Posterior vena cava (tissue), 2 donors: ENCODE data around the gene NUDT3. TPM values are rescaled to one million over a fixed set of nuclear protein-coding genes. Genes with fewer than 3 reads are reported as not detected.
"Not testable (repeated sequence)": the region's sequence is repeated elsewhere in the genome, so short reads cannot be mapped to it uniquely, and the experiment has no call there.

ENCODE experiments used
- DNase-seq: peaks from one replicate; pipeline ENCODE4 v3.0.0-alpha.2; 2020; ENCODE audit warnings: low spot score
- intact Hi-C, 2 donors: fragments of 100-400 bp; cut with DNase I; formaldehyde crosslinking; loops; one replicate each; pipeline versions ENCODE4 v1.14.1 to v1.14.2; 2022 to 2023
- total RNA-seq, 2 donors: library from RNA; stranded (reverse); fragmentation: NEBNext Ultra II Directional; extraction: Animal tissue kit (Norgen Biotek cat#: 25700); gene quantifications; one replicate each; pipeline ENCODE4 v1.2.1, GENCODE V29; 2021
- donor health status: DM: yes; HTN: yes; CAD: no.
- donor health status: DM: yes; HTN: yes; CAD: no.

The NUDT3 gene
- total RNA-seq, 2 donors from 2014 or later = 41.9 to 49.9 TPM

DNA sequence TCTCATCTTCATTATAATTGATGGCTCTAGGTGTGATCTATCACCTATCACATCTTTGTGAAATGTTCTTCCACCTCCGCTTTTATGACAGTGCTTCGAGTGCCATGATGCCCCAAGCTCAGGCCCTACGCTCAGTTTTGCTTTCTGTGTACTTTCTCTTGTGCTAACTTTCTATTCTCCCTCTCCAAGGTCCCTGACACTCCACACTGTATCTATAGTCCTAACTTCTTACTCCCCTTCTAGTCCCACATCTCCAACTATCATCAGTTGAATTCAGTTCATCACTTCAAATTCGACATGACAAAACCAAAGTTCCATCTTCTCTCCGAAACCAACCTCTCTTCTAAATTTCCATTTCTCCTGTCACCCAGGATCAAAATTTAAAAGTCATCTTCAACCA lies 16.6 kb downstream of the NUDT3 start:
- intact Hi-C loops = no loop called here
- DNase-seq = no peak

DNA sequence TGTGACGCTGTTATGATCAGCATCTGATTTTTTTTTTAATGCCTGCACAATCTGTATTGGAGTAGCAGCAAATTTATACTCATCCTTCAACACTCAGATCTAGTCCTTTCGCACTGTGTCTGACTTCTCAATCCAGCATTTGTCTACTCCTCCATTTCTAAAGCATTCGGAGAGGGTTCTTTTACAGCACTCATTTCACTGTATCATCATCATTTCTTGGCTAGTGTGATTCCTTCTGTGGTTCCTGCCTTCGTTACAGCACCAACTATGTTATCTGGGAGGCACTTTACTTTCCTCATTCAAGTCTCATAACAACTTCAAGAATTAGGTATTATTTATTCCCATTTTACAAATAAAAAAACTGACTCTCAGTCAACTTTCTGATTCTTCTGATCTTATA lies 18.0 kb downstream of the NUDT3 start:
- intact Hi-C loops = no loop called here
- DNase-seq = no peak

DNA sequence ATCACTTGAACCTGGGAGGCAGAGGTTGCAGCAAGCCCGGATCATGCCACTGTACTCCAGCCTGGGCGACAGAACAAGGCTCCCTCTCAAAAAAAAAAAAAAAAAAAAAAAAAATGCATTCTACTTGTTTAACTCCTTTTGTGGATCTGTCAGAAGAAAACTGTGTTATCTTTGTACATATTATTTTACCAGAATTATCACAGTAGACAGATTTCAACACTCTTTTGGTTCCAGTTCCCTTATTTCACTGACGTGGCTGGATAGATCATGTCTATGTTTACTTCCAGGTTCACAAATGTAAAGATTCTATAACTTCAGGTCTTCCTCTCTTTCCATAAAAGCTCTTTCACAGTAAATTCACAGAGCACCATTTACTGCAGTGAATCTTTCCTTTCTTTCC lies 18.4 kb downstream of the NUDT3 start:
- no peak for DNase-seq
- intact Hi-C loops = no loop called here

DNA sequence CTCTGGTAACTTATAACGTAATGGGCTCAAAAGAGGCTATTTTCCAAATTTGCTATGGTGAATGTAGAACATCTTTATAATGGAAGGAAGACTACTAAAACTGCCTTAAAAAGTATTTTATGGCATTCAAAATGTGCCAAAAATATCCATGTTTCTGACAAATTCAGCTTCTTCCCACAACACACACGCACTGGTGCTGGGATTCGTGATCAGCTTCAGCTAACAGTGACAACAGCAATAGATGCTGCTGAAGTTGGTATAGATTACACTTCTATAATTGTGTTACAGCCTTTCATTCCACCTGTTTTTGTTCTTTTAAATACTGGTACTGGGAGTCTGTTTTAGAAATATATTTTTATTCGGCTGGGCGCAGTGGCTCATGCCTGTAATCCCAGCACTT lies 19.0 kb downstream of the NUDT3 start:
- intact Hi-C loops = no loop called here

DNA sequence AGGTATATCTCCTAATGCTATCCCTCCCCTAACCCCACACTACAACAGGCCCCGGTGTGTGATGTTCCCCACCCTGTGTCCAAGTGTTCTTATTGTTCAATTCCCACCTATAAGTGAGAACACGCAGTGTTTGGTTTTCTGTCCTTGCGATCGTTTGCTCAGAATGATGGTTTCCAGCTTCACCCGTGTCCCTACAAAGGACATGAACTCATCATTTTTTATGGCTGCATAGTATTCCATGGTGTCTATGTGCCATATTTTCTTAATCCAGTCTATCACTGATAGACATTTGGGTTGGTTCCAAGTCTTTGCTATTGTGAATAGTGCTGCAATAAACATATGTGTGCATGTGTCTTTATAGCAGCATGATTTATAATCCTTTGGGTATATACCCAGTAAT lies 20.6 kb downstream of the NUDT3 start:
- intact Hi-C loops, DNase-seq: not testable (repeated sequence)

More for the DNA sequence above, 19.0 kb downstream of the NUDT3 start:
- DNase-seq = no peak

DNA sequence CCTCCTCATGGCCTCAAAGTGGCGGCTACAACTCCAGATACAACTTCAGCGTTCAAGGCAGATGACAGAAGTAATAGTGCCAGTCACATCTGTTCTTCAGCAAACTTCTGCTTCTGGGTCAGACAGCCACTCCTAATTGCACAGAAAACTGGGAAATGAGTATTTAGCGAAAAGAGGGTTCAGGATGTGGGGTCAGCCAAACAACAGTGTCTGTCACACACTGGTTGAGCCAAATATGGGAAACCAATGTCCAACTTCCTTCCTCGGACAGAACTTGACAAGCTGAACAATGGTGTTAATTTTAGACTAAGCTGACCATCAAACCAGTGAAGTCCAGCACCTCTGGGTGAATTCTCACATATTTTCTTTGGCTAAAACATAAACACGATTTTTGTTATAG lies 22.1 kb downstream of the NUDT3 start:
- DNase-seq = no peak

DNA sequence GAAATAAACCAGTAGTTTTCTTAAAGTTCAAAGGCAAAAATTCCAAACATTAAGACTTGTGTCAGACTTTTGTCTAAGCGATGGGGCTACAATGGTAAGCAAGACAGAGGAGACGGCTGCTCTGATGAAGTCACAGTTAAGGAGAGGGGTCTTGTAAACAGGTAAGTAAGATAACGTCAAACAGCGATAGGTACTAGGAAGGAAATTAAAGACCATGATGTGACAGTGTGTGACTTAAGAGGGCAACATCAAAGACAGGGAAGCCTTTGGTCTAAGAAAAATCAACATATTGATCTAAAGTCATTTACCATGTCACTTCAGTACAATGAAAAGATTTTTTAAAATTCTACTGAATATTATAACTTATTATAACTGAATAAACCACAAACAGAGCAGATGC lies 23.1 kb downstream of the NUDT3 start:
- DNase-seq = no peak
- intact Hi-C loops = no loop called here

More for the DNA sequence above, 22.1 kb downstream of the NUDT3 start:
- intact Hi-C loops = no loop called here

DNA sequence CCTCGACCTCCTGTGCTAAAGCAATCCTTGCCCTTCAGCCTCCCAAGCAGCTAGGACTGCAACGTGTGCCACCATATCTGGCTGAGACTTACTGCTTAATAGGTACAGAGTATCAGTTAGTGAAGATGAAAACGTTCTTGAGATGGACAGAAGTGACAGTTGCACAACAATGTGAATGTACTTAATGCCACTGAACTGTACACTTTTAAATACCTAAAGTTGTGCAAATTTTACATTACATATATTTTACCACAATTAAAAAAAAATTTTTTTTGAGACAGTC lies 25.9 kb downstream of the NUDT3 start:
- DNase-seq = no peak
- intact Hi-C loops = no loop called here

DNA sequence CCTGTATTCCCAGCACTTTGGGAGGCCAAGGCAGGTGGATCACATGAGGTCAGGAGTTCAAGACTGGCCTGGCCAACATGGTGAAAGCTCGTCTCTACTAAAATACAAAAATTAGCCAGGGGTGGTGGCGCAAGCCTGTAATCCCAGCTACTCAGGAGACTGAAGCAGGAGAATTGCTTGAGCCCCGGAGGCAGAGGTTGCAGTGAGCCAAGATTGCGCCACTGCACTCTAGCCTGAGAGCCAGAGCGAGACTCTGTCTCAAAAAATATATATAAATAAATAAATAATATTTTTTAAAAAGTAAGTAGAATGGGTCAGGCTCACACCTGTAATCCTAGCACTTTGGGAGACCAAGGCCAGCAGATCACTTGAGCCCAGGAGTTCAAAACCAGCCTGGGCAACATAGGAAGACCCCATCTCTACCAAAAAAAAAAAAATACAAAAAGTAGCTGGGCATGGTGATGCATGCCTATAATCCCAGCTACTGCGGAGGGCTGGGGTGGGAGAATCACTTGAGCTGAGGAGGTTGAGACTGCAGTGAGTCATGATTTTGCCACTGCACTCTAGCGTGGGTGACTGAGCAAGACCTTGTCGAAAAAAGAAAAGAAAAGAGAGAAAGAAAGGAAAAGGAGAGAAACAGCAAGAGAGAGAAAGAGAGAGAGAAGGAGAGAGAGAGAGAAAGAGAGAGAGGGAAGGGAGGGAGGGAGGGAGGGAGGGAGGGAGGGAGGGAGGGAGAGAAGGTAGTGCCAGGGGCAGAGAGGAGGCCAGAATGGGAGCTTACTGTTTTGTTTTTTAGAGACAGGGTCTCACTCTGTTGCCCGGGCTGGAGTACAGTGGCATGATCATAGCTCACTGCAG lies 26.5 kb downstream of the NUDT3 start:
- DNase-seq, intact Hi-C loops: not testable (repeated sequence)

DNA sequence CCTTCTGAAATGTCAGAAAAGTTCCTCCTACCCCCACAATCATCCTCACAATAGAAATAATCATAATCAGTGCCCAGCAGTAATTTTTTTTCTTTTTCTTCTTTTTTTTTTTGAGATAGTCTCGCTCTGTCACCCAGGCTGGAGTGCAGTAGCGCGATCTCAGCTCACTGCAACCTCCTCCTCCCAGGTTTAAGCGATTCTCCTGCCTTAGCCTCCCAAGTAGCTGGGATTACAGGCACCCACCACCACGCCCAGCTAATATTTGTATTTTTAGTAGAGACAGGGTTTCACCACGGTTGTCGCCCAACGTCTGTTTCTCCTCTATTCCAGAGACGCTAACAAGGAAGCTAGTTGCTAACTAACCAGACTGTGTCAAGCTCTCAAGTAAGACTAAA lies 28.8 kb downstream of the NUDT3 start:
- DNase-seq, intact Hi-C loops: not testable (repeated sequence)

DNA sequence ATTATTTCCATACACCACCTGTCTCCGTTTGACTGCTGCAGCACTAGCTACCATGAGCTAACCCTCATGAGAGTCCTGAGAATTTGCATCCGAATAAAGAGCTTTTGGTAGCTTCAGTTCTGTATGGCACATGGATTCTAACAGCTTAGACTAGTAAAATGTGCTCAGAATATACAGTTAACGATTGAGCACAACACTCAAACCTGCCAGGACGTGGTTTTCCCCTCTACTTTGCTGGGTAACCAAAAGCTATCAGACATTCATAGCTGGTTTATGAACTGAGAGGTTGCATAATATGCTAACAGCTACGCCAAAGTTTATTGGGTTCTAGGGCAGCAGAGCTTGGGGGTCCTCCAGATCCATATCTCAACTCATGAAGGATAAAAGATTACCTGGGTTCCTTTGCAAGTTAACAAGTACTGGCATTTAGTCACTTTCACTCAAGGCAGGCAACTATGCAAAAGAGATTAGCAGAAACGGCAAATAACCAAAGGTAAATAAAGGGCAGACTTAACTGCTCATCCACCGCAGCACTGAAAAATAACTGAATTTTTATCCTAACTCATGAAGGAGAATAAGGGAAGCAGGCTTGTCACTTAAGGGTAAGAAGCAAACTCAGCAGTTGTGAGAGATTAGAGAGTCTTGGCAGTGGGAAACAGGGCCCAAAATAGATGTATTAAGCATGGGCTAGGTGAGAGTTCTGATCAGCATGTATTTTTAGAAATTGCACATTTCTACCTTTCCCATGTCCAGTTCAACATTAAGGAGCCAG lies 29.4 kb downstream of the NUDT3 start:
- intact Hi-C loops = no loop called here
- no peak for DNase-seq

DNA sequence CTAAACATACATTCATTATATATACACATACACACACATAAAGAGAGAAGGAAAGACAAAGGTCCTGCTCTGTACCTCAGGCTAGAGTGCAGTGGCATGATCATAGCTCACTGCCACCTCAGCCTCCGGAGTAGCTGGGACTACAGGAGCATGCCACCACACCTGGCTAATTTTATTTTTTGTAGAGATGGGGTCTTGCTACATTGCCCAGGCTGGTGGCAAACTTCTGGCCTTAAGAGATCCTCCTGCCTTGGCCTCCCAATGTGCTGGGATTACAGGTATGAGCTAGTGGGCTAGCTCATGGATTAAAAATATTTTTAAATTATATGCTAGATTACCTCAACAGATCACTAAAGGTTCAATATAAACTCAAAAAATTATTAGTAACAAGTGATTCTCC lies 30.3 kb downstream of the NUDT3 start:
- intact Hi-C loops = no loop called here
- DNase-seq = no peak

DNA sequence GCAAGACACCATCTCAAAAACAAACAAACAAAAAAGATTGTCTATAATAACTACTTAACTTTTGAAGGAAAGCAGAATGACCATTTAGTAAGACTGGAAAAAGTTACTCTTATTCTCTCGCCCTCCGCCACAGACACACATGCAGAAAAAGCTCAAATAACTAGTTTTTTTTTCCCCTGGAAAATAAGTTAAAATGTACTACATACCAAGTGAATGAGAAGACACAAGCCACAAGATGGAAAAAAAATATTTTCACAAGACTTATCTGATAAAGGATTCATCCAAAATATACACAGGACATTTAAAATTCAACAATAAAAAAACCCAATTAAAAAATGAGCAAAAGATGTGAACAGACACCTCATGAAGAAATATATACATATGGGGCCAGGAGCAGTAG lies 31.9 kb downstream of the NUDT3 start:
- no peak for DNase-seq
- intact Hi-C loops = no loop called here

DNA sequence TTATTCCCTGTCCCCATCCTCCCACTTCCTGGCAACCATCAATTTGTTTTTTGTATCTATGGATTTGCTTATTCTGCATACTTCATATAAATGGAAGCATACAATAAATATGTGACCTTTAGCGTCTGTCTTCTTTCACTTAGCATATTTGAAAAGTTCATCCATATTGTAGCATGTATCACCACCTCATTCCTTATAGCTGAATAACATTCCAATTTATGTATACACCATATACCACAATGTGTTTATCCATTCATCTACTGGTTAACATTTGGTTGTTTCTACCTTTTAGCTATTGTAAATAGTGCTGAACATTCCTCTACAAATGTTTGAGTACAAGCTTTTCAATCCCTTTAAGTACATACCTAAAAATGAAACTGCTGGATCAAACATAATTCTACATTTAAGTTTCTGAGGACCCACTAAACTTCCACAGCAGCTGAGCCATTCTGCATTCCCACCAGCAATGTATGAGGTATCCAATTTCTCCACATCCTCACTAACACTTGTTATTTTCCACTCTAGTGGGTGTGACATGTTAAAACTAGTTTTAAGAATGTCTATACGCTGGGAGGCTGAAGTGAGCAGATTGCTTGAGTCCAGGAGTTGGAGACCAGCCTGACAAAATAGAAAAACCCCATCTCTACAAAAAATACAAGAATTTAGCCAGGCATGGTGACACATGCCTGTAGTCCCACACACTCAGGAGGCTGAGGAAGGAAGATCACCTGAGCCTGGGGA lies 32.9 kb downstream of the NUDT3 start:
- intact Hi-C loops = no loop called here
- DNase-seq = no peak

DNA sequence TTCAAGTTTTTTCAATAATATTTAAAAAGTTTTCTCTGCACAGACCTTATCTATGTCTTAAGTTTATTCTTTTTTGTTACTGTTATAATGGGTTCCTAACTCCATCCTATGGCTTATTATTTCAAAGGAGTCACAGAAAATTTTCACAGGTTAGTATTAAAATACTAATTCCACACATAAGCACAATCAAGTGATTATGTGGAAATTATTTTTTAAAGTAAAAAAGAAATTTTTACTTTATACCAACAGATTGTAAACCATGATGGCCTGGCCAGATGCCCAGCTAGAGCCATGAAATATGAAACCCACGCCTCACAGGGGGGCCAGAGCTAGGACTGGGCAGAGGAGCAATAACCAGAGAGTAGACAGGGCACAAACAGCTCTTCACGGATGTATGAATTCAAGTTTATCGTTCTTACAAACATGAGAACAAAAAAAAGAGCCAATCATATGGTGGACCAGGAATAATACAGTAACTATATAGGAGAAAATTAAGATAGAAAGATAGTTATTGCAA lies 34.0 kb downstream of the NUDT3 start:
- no peak for DNase-seq
- intact Hi-C loops = no loop called here

DNA sequence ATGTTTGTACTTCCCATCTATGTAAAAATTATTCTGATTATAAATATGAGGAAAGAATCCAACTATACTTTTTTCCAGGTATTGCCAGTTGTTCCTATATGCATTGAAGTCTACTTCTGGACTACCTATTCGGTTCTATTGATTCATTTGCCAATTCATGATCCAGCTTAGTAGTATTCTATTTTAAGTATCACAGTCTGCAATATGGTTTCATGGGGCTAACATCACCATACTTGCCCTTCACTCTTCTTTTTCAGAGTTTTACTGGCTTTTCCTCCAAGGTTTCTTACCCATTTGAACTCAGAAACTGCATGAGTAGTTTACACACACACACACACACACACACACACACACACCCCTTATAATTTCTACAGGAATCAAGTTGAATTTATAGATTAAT lies 34.5 kb downstream of the NUDT3 start:
- intact Hi-C loops = no loop called here
- DNase-seq = no peak

DNA sequence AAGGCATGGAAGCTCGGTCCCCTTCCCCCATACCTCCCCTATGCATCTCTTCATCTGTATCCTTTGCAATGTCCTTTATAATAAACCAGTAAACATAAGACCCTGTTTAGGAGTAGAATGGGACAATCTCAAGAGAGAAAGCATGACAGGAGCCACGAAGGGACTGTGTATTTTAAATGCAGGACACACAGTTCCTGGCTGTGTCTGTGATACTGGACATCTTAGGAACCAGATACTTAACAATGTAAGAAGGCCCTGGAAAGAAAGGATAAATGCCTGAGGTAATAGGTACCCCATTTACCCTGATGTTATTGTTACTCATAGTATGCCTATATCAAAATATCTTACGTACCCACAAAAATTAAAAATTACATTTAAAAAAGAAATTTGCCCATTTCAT lies 36.6 kb downstream of the NUDT3 start:
- no peak for DNase-seq
- intact Hi-C loops = no loop called here

DNA sequence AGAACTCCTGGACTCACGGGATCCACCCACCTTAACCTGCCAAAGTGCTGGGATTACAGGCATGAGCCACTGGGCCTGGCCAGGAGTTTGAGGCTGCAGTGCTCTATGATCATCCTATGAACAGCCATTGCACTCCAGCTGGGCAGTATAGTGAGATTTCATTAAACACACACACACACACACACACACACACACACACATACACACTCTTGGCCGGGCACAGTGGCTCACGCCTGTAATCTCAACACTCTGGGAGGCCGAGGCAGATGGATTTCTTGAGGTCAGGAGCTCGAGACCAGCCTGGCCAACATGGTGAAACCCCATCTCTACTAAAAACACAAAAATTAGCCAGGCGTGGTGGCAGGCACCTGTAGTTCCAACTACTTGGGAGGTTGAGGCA lies 38.2 kb downstream of the NUDT3 start:
- intact Hi-C loops, DNase-seq: not testable (repeated sequence)

DNA sequence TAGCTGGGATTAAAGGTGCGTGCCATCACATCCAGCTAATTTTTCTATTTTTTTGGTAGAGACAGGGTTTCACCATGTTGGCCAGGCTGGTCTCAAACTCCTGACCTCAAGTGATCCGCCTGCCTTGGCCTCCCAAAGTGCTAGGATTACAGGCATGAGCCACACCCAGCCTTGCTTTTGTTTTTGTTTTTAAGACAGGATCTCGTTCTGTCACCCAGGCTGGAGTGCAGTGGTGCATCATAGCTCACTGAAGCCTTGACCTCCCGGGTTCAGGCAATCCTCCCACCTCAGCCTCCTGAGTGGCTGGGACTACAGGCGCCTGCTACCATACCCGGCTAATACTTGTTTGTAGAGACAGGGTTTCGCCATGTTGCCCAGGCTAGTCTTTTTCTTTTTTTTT lies 38.9 kb downstream of the NUDT3 start:
- DNase-seq, intact Hi-C loops: not testable (repeated sequence)

DNA sequence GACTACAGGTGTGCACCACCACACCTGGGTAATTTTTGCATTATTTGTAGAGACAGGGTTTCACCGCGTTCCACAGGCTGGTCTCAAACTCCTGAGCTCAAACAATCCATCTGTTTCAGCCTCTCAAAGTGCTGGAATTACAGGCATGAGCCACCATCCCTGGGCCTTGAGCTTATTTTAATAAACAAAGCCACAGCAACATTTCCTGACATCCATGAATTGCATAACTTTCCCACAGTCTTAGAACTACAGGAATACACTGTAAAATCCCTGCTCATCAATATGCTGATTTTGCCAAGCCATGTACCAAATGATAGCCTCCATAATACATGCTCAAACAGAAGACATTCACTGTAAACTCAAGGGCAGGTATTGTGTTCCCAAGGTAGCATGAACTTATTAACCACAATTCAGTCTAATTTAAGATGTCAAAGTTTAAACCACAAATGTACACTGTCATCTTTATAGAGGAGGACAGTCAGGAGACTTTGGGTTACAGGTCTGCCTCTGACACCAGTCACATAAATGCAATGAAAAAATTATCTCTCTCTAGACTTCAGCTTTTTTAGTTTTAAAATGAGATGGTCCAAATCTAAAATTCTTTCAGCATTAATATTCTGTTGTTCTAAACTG lies 40.0 kb downstream of the NUDT3 start:
- no peak for DNase-seq
- intact Hi-C loops = no loop called here
